Right ventricle myocardium inferior (tissue), 1 donor: ENCODE results near the gene SLFN5. TPM values are rescaled to one million over a fixed set of nuclear protein-coding genes. Genes with fewer than 3 reads are reported as not detected.
"Not testable (repeated sequence)": the region's sequence is repeated elsewhere in the genome, so short reads cannot be mapped to it uniquely, and the experiment has no call there.

ENCODE experiments used
- ATAC-seq: fragments of 200-7000 bp; cut with Tn5 transposase; one replicate; pipeline ENCODE4 v1.9.1; 2020; ENCODE audit warnings: mild to moderate bottlenecking, moderate library complexity
- DNase-seq: peaks from one replicate; pipeline ENCODE4 v3.0.0; 2021; ENCODE audit errors: missing footprints
- intact Hi-C: fragments of 100-400 bp; cut with DNase I; formaldehyde crosslinking; loops from one replicate; pipeline ENCODE4 v1.11.0; 2022
- total RNA-seq: library from RNA; stranded (reverse); fragmentation: NEBNext Ultra II Directional; extraction: Animal tissue kit (Norgen Biotek cat#: 25700); gene quantifications from one replicate; pipeline ENCODE4 v1.2.1, GENCODE V29; 2021
- donor health status: DM: no; HTN: yes; CAD: no; lungs with severe emphysema.

The SLFN5 gene
- total RNA-seq, 1 donor from 2014 or later, result 11.2 TPM

GRCh38 chr17:35238821-35239220, 4.1 kb upstream of the SLFN5 start:
- ATAC-seq (no peak), DNase-seq (no peak)
- intact Hi-C loops, result no loop called here

- ATAC-seq (no peak), DNase-seq (no peak)
- intact Hi-C loops, result no loop called here
Measured at GRCh38 chr17:35239823-35240222, 3.0 kb upstream of the SLFN5 start.

- intact Hi-C loops, result no loop called here
- DNase-seq (no peak), ATAC-seq (no peak)
Measured at GRCh38 chr17:35240861-35241260, 2.0 kb upstream of the SLFN5 start.

GRCh38 chr17:35241520-35241919, 1.4 kb upstream of the SLFN5 start:
- intact Hi-C loops, result no loop called here
- ATAC-seq (no peak), DNase-seq (no peak)

- intact Hi-C loops, result no loop called here
- DNase-seq (peak; percentile 76), ATAC-seq (peak; percentile 29)
Measured at GRCh38 chr17:35242158-35242804, 591 bp upstream of the SLFN5 start.

- intact Hi-C loops, result loop anchor here (1.0 to 2.0 kb wide), 2 partner anchors 96 to 295 kb away; partner anchors contain the start of gene UNC45B
Measured at GRCh38 chr17:35243561-35244340, 879 bp downstream of the SLFN5 start.

GRCh38 chr17:35244341-35245195, 1.7 kb downstream of the SLFN5 start:
- ATAC-seq (peak; percentile 32), DNase-seq (peak; percentile 89)
- intact Hi-C loops, result loop anchor here (2.0 kb wide), 1 partner anchor 294 kb away; no protein-coding TSS in a partner anchor

More at GRCh38 chr17:35243561-35244340, 879 bp downstream of the SLFN5 start:
- ATAC-seq, result peak; percentile 48
- DNase-seq, result peak; percentile 62

GRCh38 chr17:35245196-35245486, 2.3 kb downstream of the SLFN5 start:
- DNase-seq, result no peak
- intact Hi-C loops, result loop anchor here (2.0 kb wide), 1 partner anchor 294 kb away; no protein-coding TSS in a partner anchor

GRCh38 chr17:35252651-35253050, 9.8 kb downstream of the SLFN5 start:
- ATAC-seq (peak; percentile 58), DNase-seq (no peak)
- intact Hi-C loops, result no loop called here

More at GRCh38 chr17:35245196-35245486, 2.3 kb downstream of the SLFN5 start:
- no peak for ATAC-seq

GRCh38 chr17:35254107-35254773, 11.4 kb downstream of the SLFN5 start:
- intact Hi-C loops, result no loop called here
- no peak for DNase-seq
- ATAC-seq, result peak; percentile 92

GRCh38 chr17:35255316-35255715, 12.4 kb downstream of the SLFN5 start:
- intact Hi-C loops, result no loop called here
- DNase-seq (no peak), ATAC-seq (no peak)

GRCh38 chr17:35256629-35257028, 13.8 kb downstream of the SLFN5 start:
- intact Hi-C loops, result no loop called here
- ATAC-seq (no peak), DNase-seq (no peak)

GRCh38 chr17:35257208-35257659, 14.4 kb downstream of the SLFN5 start:
- no peak for DNase-seq
- intact Hi-C loops, result no loop called here
- ATAC-seq, result no peak

GRCh38 chr17:35259001-35259400, 16.1 kb downstream of the SLFN5 start:
- ATAC-seq (no peak), DNase-seq (no peak)
- intact Hi-C loops, result no loop called here

GRCh38 chr17:35265071-35265470, 22.2 kb downstream of the SLFN5 start:
- DNase-seq (no peak), ATAC-seq (no peak)
- intact Hi-C loops, result no loop called here

- intact Hi-C loops, result no loop called here
- no peak for ATAC-seq
- no peak for DNase-seq
Measured at GRCh38 chr17:35265566-35266141, 22.8 kb downstream of the SLFN5 start.

GRCh38 chr17:35274167-35275066, 31.5 kb downstream of the SLFN5 start:
- DNase-seq, ATAC-seq, intact Hi-C loops: not testable (repeated sequence)
